ENCODE measurements around the gene MYO1C.
"Not testable (repeated sequence)": the region's sequence is repeated elsewhere in the genome, so short reads cannot be mapped to it uniquely, and the experiment has no call there.

The MYO1C gene, protein sequence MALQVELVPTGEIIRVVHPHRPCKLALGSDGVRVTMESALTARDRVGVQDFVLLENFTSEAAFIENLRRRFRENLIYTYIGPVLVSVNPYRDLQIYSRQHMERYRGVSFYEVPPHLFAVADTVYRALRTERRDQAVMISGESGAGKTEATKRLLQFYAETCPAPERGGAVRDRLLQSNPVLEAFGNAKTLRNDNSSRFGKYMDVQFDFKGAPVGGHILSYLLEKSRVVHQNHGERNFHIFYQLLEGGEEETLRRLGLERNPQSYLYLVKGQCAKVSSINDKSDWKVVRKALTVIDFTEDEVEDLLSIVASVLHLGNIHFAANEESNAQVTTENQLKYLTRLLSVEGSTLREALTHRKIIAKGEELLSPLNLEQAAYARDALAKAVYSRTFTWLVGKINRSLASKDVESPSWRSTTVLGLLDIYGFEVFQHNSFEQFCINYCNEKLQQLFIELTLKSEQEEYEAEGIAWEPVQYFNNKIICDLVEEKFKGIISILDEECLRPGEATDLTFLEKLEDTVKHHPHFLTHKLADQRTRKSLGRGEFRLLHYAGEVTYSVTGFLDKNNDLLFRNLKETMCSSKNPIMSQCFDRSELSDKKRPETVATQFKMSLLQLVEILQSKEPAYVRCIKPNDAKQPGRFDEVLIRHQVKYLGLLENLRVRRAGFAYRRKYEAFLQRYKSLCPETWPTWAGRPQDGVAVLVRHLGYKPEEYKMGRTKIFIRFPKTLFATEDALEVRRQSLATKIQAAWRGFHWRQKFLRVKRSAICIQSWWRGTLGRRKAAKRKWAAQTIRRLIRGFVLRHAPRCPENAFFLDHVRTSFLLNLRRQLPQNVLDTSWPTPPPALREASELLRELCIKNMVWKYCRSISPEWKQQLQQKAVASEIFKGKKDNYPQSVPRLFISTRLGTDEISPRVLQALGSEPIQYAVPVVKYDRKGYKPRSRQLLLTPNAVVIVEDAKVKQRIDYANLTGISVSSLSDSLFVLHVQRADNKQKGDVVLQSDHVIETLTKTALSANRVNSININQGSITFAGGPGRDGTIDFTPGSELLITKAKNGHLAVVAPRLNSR

GRCh38 chr17:1492249-1493206 lies at the start of gene MYO1C:
MYO1C (minus strand) TSS chr17:1492686; CDS start chr17:1492487, 199 bp downstream.
- DNase-seq (ENCODE audit: low spot score), result no peak

GRCh38 chr17:1541367-1541904 lies 49.0 kb upstream of the MYO1C start:
- no peak for DNase-seq (ENCODE audit: low spot score)

DNA sequence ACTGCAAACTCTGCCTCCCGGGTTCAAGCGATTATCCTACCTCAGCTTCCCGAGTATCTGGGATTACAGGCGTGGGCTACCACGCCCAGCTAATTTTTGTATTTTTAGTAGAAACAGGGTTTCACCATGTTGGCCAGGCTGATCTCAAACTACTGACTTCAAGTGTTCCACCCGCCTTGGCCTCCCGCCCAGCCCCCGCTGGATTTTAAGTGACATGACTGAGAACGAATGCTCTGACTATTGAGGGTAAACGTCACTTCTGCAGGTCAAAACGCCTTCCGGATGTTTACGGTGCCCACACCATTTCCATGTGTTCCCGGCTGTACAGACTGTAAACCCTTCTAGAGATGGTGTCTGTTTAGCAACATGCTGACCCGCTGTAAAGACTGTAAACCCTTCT lies 47.3 kb upstream of the MYO1C start:
- DNase-seq (ENCODE audit: low spot score), result no peak

GRCh38 chr17:1535737-1536136 lies 43.3 kb upstream of the MYO1C start:
- DNase-seq (ENCODE audit: low spot score), result no peak

DNA sequence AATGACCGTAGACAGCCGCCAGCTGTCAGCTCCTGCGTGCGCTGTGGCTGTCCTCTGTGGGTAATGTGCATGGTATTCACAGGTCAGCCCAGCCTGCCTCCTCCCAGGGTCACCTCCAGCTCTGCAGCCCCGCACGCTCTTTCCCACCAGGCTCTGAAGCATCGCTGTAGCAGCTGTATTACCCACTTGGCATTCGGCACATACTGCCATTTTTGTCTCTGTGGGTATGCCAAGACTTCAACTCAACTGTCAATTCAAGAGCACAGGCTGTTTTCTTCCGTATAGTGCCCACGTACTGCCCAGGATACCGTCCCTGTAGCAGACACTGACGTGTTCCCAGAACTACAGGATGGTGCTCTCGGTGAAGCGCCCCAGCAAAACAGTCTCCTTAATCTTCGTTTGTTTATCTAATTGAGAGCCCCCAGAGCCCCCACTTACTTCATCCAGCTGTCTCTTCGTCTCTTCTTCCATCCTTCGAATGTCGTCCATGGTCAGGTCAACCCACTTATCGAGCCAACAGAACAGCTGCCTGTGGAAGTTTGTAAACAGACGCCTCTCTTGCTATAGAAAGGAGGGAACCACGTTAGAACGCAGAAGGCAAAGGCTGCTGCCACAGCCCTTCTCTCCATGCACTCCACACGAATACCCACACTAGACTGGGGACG lies 41.3 kb upstream of the MYO1C start:
- no peak for DNase-seq (ENCODE audit: low spot score)

DNA sequence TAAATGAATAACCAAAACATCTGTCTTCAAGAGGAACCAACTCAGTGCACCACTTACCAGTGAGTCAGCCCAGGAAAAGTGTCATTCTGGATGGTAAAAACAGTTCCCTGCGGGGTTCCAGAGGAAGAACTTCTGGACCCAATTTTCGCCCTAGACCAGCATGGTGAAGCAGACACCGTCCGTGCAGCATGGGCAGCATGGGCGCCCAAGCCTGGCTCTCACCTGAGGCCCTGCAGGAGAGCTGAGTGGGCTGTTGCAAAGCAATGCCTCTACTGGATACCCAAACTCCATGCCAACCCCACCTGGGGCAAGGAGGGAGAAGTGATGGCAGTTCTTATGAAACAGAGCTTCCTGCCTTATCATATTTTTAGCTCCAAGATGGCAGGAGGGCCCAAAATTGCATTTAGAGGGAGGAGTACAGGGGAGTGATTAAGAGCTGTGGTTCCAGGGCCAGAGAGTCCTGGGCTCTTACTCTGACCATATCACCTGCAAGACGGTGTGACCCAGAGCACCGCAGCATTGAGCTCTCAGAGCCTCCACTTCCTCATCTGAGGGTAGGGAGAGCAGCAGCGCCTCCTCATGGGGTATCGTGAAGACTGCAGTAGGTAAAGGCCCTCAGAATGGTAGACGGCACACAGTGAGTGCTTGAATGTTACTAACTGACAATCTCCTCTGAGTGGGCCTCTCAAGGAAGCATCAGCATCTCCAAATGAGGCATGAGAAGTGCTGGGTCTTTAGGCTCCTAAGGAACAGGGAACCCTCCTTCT lies 40.5 kb upstream of the MYO1C start:
- DNase-seq (ENCODE audit: low spot score), result peak; percentile 43

DNA sequence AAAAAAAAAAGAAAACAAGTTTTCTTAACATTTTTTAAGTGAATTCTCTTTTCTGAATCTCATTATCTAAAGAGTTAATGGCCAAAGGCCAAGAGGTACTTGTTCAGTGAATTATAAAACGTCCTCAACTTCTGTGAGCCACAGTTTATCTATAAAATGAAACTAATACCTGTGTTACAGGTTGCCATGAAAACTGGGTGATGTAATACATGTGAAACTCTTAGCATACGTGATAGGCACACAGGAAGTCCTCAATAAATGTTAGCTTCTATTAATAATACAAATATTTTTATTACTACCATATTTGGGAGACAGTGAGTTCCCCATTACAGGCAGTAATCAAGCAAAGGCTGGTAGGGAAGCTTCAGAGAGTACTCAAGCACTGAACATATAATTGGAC lies 37.4 kb upstream of the MYO1C start:
- no peak for DNase-seq (ENCODE audit: low spot score)

DNA sequence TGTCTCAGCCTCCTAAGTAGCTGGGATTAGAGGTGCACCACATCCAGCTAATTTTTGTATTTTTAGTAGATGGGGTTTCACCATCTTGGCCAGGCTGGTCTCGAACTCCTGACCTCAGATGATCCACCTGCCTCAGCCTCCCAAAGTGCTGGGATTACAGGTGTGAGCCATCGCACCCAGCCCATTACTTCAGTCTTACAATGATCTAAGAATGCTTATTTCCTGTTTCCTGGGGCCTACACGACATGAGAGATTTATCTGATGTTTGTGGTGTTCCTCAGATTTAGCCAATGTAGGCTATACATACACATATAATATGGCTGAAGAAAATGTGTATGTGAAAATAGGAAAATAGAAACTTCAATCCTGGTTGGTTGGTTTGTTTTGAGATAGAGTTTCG lies 34.4 kb upstream of the MYO1C start:
- DNase-seq (ENCODE audit: low spot score), result not testable (repeated sequence)

GRCh38 chr17:1522626-1523025 lies 30.1 kb upstream of the MYO1C start:
- no peak for DNase-seq (ENCODE audit: low spot score)

DNA sequence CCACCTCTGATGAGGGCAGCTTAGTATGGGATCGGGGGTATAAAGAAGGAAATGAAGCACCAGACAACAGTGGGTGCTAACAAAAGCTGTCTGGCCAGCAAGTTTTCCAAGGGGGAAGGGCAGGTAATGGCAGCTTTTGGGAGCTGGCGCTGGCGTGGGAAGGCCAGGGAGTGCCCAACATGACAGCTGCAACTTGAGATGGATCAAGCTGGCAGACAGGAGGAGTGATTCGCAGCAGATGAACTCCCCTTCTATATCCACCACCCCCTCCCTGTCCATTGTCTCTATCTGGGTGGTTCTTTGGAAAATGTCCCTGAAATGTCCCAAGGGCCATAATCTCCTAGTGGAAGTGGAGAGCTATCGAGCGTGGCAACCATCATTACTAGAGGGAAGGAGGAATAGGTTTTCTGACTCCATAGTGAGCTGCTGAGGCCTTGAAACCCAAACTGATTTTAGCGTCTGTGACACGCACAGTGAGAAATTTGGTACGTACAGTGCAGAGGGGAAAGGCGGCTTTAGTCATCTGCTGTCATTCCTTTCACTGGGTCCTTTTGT lies 28.7 kb upstream of the MYO1C start:
- no peak for DNase-seq (ENCODE audit: low spot score)

DNA sequence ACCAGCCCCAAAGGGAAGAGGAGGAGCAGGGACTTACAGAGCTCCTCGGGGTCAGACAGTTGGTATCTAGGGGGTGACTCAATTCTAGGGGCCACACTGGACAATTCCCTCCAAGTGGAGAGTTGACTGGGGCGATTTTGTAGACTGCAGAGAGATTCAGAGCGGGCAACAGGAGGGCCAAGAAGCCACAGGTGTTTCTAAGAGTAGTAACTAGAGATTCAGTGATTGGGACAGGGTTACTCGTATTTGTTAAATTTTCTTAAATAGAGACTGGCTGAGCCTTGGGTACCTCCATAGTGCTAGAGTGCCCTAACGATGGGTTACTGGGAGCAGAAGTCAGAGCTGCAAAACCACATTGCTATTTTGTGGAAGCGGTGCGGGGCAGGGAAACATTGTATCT lies 27.2 kb upstream of the MYO1C start:
- DNase-seq (ENCODE audit: low spot score), result no peak

GRCh38 chr17:1518410-1518809 lies 25.9 kb upstream of the MYO1C start:
- DNase-seq (ENCODE audit: low spot score), result no peak

DNA sequence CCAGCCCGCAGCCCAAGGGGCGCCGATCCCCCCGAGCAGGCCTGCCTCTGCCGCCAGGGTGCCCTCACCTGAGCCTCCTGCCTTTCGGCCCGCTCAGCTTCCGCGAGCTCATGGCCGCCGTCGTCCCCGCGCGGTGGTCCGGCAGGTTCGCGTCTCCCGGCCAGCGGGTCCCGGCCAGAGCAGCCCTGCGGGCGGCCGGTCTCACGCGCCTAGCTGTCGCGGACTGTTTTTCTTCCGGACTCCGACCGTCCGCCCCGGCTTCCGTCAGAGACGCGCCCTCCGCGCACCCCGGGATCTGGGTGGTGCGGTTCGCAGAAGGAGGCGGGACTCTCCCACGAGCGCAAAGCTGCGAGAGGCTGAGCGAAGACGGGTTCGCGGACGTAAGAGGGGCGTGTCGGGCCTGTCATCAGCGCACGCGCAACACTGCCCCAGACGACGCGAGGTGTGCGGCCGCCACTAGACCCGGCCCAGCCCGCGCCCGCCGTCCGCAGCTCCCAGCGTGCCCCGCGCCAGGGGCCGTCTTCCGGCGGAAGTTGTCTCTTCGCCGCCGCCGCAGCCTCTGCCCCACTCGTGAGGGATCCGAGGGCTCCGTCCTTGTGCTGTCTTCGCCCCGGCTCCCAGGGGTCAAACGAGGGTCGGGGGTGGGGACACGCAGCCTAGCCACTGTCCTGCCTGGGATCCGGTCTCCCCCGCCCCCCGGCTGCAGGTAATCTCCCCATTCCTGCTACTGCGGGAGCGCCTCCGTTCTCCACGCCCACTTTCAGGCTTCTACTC lies 24.1 kb upstream of the MYO1C start, which contains the start of gene INPP5K:
INPP5K (minus strand) TSS at position 225 of the 774 bp plus-strand sequence; CDS start at position 112, 113 bp downstream.
- peak; percentile 95 for DNase-seq (ENCODE audit: low spot score)

- DNase-seq (ENCODE audit: low spot score), result peak; percentile 50
Observed at GRCh38 chr17:1515640-1516387, 23.3 kb upstream of the MYO1C start.

- no peak for DNase-seq (ENCODE audit: low spot score)
Observed at GRCh38 chr17:1512351-1512750, 19.9 kb upstream of the MYO1C start.

DNA sequence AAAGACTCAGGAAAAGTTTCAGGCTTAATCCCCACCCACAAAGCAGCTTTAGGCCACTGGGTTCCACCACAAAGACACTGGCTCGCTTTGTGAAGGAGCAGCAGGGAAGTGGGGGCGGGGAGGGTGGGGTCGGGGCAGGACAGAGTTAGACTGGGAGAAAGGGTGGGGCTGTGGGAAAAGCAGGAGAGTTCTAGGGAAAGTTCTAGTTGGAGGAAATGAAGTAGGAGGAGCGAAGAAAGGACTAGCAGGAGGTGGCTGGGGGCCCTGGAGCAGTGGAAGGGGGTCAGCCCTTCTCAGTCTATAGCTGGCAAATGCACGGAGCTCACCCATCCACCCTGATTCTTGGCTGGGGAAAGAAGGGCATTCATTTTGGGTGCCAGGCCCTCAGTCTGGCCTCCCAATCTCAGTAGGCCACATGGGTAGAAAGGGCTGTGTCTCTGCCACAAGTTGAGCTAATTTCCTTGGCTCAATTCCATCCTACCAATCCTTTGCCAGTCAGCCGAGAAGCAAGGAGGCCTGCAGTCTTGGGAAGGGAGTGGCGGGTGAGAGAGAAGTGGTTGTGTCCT lies 19.4 kb upstream of the MYO1C start:
- DNase-seq (ENCODE audit: low spot score), result no peak

- no peak for DNase-seq (ENCODE audit: low spot score)
Observed at GRCh38 chr17:1511290-1511689, 18.8 kb upstream of the MYO1C start.
